ENCODE results near the gene FAM234B.
"Not testable (repeated sequence)": the region's sequence is repeated elsewhere in the genome, so short reads cannot be mapped to it uniquely, and the experiment has no call there.

FAM234B gene

GRCh38 chr12:13066014-13066413 is 21.8 kb downstream of the FAM234B start:
- FAIRE-seq, result no peak

- no peak for FAIRE-seq
Observed at GRCh38 chr12:13066459-13066858, 22.3 kb downstream of the FAM234B start.

GRCh38 chr12:13067322-13067721 is 23.1 kb downstream of the FAM234B start:
- no peak for FAIRE-seq

GRCh38 chr12:13069380-13069779 is 25.2 kb downstream of the FAM234B start:
- FAIRE-seq, result no peak

GRCh38 chr12:13071305-13072280 is 27.4 kb downstream of the FAM234B start:
- FAIRE-seq, result no peak

- no peak for FAIRE-seq
Observed at GRCh38 chr12:13073173-13073572, 29.0 kb downstream of the FAM234B start.

- FAIRE-seq, result no peak
Observed at GRCh38 chr12:13074396-13075117, 30.4 kb downstream of the FAM234B start.

GRCh38 chr12:13075118-13075480 is 30.9 kb downstream of the FAM234B start:
- no peak for FAIRE-seq

GRCh38 chr12:13075786-13076570 is 31.8 kb downstream of the FAM234B start:
- FAIRE-seq, result no peak

- no peak for FAIRE-seq
Observed at GRCh38 chr12:13079440-13079906, 35.3 kb downstream of the FAM234B start.

- FAIRE-seq, result no peak
Observed at GRCh38 chr12:13080266-13080665, 36.1 kb downstream of the FAM234B start.

- FAIRE-seq, result no peak
Observed at GRCh38 chr12:13082861-13083260, 38.7 kb downstream of the FAM234B start.

GRCh38 chr12:13083638-13084037 is 39.5 kb downstream of the FAM234B start:
- FAIRE-seq, result not testable (repeated sequence)

GRCh38 chr12:13084898-13085640 is 40.9 kb downstream of the FAM234B start:
- FAIRE-seq, result no peak

- no peak for FAIRE-seq
Observed at GRCh38 chr12:13085968-13086686, 41.9 kb downstream of the FAM234B start.

GRCh38 chr12:13087766-13088165 is 43.6 kb downstream of the FAM234B start:
- no peak for FAIRE-seq

- FAIRE-seq, result no peak
Observed at GRCh38 chr12:13088496-13088895, 44.3 kb downstream of the FAM234B start.

- no peak for FAIRE-seq
Observed at GRCh38 chr12:13090054-13090453, 45.9 kb downstream of the FAM234B start.

- no peak for FAIRE-seq
Observed at GRCh38 chr12:13091832-13092231, 47.7 kb downstream of the FAM234B start.

GRCh38 chr12:13093191-13093847 is 49.1 kb downstream of the FAM234B start:
- no peak for FAIRE-seq

GRCh38 chr12:13093848-13094220 is 49.7 kb downstream of the FAM234B start:
- FAIRE-seq, result no peak

Data from islet of Langerhans (tissue), 1 donor.